Neural cell (in vitro differentiated cells): Measurements from ENCODE around the gene PIK3C2A. TPM values are rescaled to one million over a fixed set of nuclear protein-coding genes. Genes with fewer than 3 reads are reported as not detected.

Source experiments
- H2AFZ ChIP-seq: fragments of 200-600, 300-800 bp; sonication (generic), shearing (Covaris generic); 2 replicates; pipeline ENCODE4 v1.6.0; 2014; ENCODE audit warnings: low read depth, mild to moderate bottlenecking, antibody characterized with exemption, low read length, moderate library complexity
- H3F3A ChIP-seq: fragments of 200-600 bp; shearing (Covaris generic); 2 replicates; pipeline ENCODE4 v1.6.1; 2016; ENCODE audit warnings: mild to moderate bottlenecking, moderate library complexity, mixed read lengths, antibody characterized with exemption, low read length; ENCODE audit not compliant: insufficient read depth, poor library complexity, severe bottlenecking
- H3K27ac ChIP-seq: fragments of 200-600, 300-800 bp; sonication (generic), shearing (Covaris generic); 2 replicates; pipeline ENCODE4 v1.5.1; 2014; ENCODE audit warnings: mild to moderate bottlenecking, low read length, moderate library complexity
- H3K27me3 ChIP-seq: fragments of 300-800, 200-600 bp; sonication (generic), shearing (Covaris generic); 2 replicates; pipeline ENCODE4 v1.6.0; 2014; ENCODE audit warnings: mild to moderate bottlenecking, low read depth, low read length, moderate library complexity; ENCODE audit not compliant: insufficient read depth
- H3K36me3 ChIP-seq: fragments of 300-800, 200-600 bp; sonication (generic), shearing (Covaris generic); 2 replicates; pipeline ENCODE4 v1.5.1; 2014; ENCODE audit warnings: mild to moderate bottlenecking, antibody characterized with exemption, low read length, moderate library complexity; ENCODE audit not compliant: insufficient read depth
- H3K4me2 ChIP-seq: fragments of 300-800, 200-600 bp; sonication (generic), shearing (Covaris generic); 2 replicates; pipeline ENCODE4 v1.6.0; 2014; ENCODE audit warnings: mild to moderate bottlenecking, low read length
- H3K4me3 ChIP-seq: fragments of 300-800, 200-600 bp; sonication (generic), shearing (Covaris generic); 2 replicates; pipeline ENCODE4 v1.5.1; 2014; ENCODE audit warnings: mild to moderate bottlenecking, low read length, moderate library complexity
- H3K79me2 ChIP-seq: fragments of 200-600 bp; shearing (Covaris generic); replicated peaks from 2 replicates; pipeline ENCODE4 v1.6.0; 2014; ENCODE audit warnings: mild to moderate bottlenecking, low read length, moderate library complexity; ENCODE audit not compliant: insufficient read depth
- H3K9ac ChIP-seq: fragments of 300-800, 200-600 bp; sonication (generic), shearing (Covaris generic); 2 replicates; pipeline ENCODE4 v1.6.1; 2016; ENCODE audit warnings: mild to moderate bottlenecking, low read length, mixed read lengths
- H3K9me2 ChIP-seq: fragments of 200-600 bp; shearing (Covaris generic); 2 replicates; pipeline ENCODE4 v1.6.1; 2016; ENCODE audit warnings: mild to moderate bottlenecking, low read length, mixed read lengths; ENCODE audit not compliant: insufficient read depth
- H3K9me3 ChIP-seq: fragments of 200-600, 300-800 bp; sonication (generic), shearing (Covaris generic); 2 replicates; pipeline ENCODE4 v1.6.1; 2016; ENCODE audit warnings: mild to moderate bottlenecking, mixed run types, low read length, moderate library complexity, mixed read lengths
- H4K20me1 ChIP-seq: fragments of 200-600 bp; shearing (Covaris generic); 2 replicates; pipeline ENCODE4 v1.6.1; 2016; ENCODE audit warnings: mild to moderate bottlenecking, mixed run types; ENCODE audit not compliant: insufficient read depth
- EP300 ChIP-seq: fragments of 450-650 bp; conservative IDR thresholded peaks from 2 replicates; pipeline ENCODE4 v1.6.1; 2014; ENCODE audit warnings: antibody characterized with exemption, mild to moderate bottlenecking, moderate library complexity; ENCODE audit not compliant: poor library complexity, severe bottlenecking
- EZH2 ChIP-seq: fragments of 200-600, 300-800 bp; shearing (Covaris generic), sonication (generic); IDR thresholded peaks from 2 replicates; pipeline ENCODE4 v1.6.1; 2014; ENCODE audit warnings: antibody characterized with exemption, low read length, borderline replicate concordance, mild to moderate bottlenecking; ENCODE audit not compliant: insufficient read depth, poor library complexity, severe bottlenecking
- MXI1 ChIP-seq: fragments of 450-650 bp; conservative IDR thresholded peaks from 2 replicates; pipeline ENCODE4 v1.6.1; 2014; ENCODE audit warnings: antibody characterized with exemption, mild to moderate bottlenecking; ENCODE audit not compliant: poor library complexity, severe bottlenecking
- POLR2AphosphoS5 ChIP-seq: IDR thresholded peaks from 2 replicates; pipeline ENCODE4 v1.6.1; 2012
- RAD21 ChIP-seq: fragments of 450-650 bp; conservative IDR thresholded peaks from 2 replicates; pipeline ENCODE4 v1.6.1; 2014; ENCODE audit warnings: antibody characterized with exemption, mild to moderate bottlenecking, moderate library complexity
- SMC3 ChIP-seq: fragments of 450-650 bp; conservative IDR thresholded peaks from 2 replicates; pipeline ENCODE4 v1.6.1; 2014; ENCODE audit warnings: antibody characterized with exemption, mild to moderate bottlenecking, moderate library complexity; ENCODE audit not compliant: poor library complexity
- TAF1 ChIP-seq: IDR thresholded peaks from 2 replicates; pipeline ENCODE4 v1.6.1; 2012; ENCODE audit warnings: low read depth
- polyA plus RNA-seq: library from polyadenylated mRNA; depleted of rRNA; stranded (reverse); fragments of >200 nt; gene quantifications from 2 replicates; pipeline ENCODE4 v1.2.3, GENCODE V29; 2014
- TF ChIP-seq, protein P1 (sequence below): fragments of 450-650 bp; IDR thresholded peaks from 2 replicates; pipeline ENCODE4 v1.5.1; 2014; ENCODE audit warnings: antibody characterized with exemption, mild to moderate bottlenecking, moderate library complexity; ENCODE audit not compliant: poor library complexity, severe bottlenecking
- TF ChIP-seq, protein P2 (sequence below): IDR thresholded peaks from 2 replicates; pipeline ENCODE4 v1.6.1; 2012; ENCODE audit warnings: borderline replicate concordance

PIK3C2A gene
- polyA plus RNA-seq, 1 donor from 2014 or later, result 24.9 TPM

- TF ChIP-seq POLR2AphosphoS5 (no peak), EP300 (no peak), RAD21 (no peak)
- TF ChIP-seq, protein P1, sequence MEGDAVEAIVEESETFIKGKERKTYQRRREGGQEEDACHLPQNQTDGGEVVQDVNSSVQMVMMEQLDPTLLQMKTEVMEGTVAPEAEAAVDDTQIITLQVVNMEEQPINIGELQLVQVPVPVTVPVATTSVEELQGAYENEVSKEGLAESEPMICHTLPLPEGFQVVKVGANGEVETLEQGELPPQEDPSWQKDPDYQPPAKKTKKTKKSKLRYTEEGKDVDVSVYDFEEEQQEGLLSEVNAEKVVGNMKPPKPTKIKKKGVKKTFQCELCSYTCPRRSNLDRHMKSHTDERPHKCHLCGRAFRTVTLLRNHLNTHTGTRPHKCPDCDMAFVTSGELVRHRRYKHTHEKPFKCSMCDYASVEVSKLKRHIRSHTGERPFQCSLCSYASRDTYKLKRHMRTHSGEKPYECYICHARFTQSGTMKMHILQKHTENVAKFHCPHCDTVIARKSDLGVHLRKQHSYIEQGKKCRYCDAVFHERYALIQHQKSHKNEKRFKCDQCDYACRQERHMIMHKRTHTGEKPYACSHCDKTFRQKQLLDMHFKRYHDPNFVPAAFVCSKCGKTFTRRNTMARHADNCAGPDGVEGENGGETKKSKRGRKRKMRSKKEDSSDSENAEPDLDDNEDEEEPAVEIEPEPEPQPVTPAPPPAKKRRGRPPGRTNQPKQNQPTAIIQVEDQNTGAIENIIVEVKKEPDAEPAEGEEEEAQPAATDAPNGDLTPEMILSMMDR, result no peak
These were observed 19.1 kb downstream of the PIK3C2A start for GRCh38 chr11:17188675-17189074.

GRCh38 chr11:17186932-17187692 is 20.7 kb downstream of the PIK3C2A start:
- H3K9me3 ChIP-seq, result no peaks in the 10 kb centered on the region
- H2AFZ ChIP-seq, result no peak overlapping the region
- H3K4me2 ChIP-seq, result no peak overlapping the region
- no peaks in the 10 kb centered on the region for H3K9me2 ChIP-seq
- TF ChIP-seq SMC3 (no peak), EP300 (no peak), RAD21 (no peak), POLR2AphosphoS5 (no peak), MXI1 (no peak), EZH2 (no peak), TAF1 (no peak)
- TF ChIP-seq, protein P2, sequence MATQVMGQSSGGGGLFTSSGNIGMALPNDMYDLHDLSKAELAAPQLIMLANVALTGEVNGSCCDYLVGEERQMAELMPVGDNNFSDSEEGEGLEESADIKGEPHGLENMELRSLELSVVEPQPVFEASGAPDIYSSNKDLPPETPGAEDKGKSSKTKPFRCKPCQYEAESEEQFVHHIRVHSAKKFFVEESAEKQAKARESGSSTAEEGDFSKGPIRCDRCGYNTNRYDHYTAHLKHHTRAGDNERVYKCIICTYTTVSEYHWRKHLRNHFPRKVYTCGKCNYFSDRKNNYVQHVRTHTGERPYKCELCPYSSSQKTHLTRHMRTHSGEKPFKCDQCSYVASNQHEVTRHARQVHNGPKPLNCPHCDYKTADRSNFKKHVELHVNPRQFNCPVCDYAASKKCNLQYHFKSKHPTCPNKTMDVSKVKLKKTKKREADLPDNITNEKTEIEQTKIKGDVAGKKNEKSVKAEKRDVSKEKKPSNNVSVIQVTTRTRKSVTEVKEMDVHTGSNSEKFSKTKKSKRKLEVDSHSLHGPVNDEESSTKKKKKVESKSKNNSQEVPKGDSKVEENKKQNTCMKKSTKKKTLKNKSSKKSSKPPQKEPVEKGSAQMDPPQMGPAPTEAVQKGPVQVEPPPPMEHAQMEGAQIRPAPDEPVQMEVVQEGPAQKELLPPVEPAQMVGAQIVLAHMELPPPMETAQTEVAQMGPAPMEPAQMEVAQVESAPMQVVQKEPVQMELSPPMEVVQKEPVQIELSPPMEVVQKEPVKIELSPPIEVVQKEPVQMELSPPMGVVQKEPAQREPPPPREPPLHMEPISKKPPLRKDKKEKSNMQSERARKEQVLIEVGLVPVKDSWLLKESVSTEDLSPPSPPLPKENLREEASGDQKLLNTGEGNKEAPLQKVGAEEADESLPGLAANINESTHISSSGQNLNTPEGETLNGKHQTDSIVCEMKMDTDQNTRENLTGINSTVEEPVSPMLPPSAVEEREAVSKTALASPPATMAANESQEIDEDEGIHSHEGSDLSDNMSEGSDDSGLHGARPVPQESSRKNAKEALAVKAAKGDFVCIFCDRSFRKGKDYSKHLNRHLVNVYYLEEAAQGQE, result no peak
- TF ChIP-seq, protein P1, result no peak
- H4K20me1 ChIP-seq, result no peaks in the 10 kb centered on the region
- H3K27ac ChIP-seq, result no peak overlapping the region
- H3K36me3 ChIP-seq, result no peaks in the 10 kb centered on the region
- no peak overlapping the region for H3K9ac ChIP-seq
- H3F3A ChIP-seq, result no peaks in the 10 kb centered on the region
- H3K27me3 ChIP-seq, result no peaks in the 10 kb centered on the region
- no peak overlapping the region for H3K4me3 ChIP-seq
- peaks cover 37% of the 10 kb centered on the region for H3K79me2 ChIP-seq

More at GRCh38 chr11:17188675-17189074, 19.1 kb downstream of the PIK3C2A start:
- no peak overlapping the region for H2AFZ ChIP-seq
- H3K27me3 ChIP-seq, result no peaks in the 10 kb centered on the region
- no peak overlapping the region for H3K9ac ChIP-seq
- no peak overlapping the region for H3K4me3 ChIP-seq
- H3K27ac ChIP-seq, result no peak overlapping the region
- no peaks in the 10 kb centered on the region for H4K20me1 ChIP-seq
- H3K9me3 ChIP-seq, result no peaks in the 10 kb centered on the region
- no peaks in the 10 kb centered on the region for H3F3A ChIP-seq
- H3K4me2 ChIP-seq, result no peak overlapping the region
- H3K9me2 ChIP-seq, result no peaks in the 10 kb centered on the region
- H3K36me3 ChIP-seq, result no peaks in the 10 kb centered on the region
- peaks cover 37% of the 10 kb centered on the region for H3K79me2 ChIP-seq
